Hepatocyte (in vitro differentiated cells): ENCODE results near the gene EXD3. TPM values are rescaled to one million over a fixed set of nuclear protein-coding genes. Genes with fewer than 3 reads are reported as not detected.

ENCODE experiments used
- DNase-seq: peaks from one replicate; pipeline ENCODE4 v3.0.0-alpha.2; 2016; ENCODE audit warnings: low spot score
- H2AFZ ChIP-seq: fragments of 200-600 bp; sonication (generic); 2 replicates; pipeline ENCODE4 v1.6.0; 2016; ENCODE audit warnings: antibody characterized with exemption, mild to moderate bottlenecking
- H3K27ac ChIP-seq: fragments of 200-600 bp; sonication (generic); 2 replicates; pipeline ENCODE4 v1.5.1; 2016; ENCODE audit warnings: mild to moderate bottlenecking
- H3K27me3 ChIP-seq: fragments of 200-600 bp; sonication (generic); 2 replicates; pipeline ENCODE4 v1.6.1; 2016
- H3K36me3 ChIP-seq: fragments of 200-600 bp; sonication (generic); replicated peaks from 2 replicates; pipeline ENCODE4 v1.5.1; 2016; ENCODE audit warnings: low read depth; ENCODE audit not compliant: insufficient read depth
- H3K4me1 ChIP-seq: fragments of 200-600 bp; sonication (generic); 2 replicates; pipeline ENCODE4 v1.5.1; 2016; ENCODE audit warnings: mild to moderate bottlenecking, moderate library complexity; ENCODE audit not compliant: insufficient read depth
- H3K4me2 ChIP-seq: fragments of 200-600 bp; sonication (generic); 2 replicates; pipeline ENCODE4 v1.6.0; 2016
- H3K4me3 ChIP-seq: fragments of 200-600 bp; sonication (generic); 2 replicates; pipeline ENCODE4 v1.5.1; 2016; ENCODE audit warnings: mild to moderate bottlenecking
- H3K79me2 ChIP-seq: fragments of 200-600 bp; sonication (generic); 2 replicates; pipeline ENCODE4 v1.6.0; 2017; ENCODE audit warnings: mild to moderate bottlenecking
- H3K9me2 ChIP-seq: fragments of 200-600 bp; sonication (generic); replicated peaks from 2 replicates; pipeline ENCODE4 v1.6.0; 2017; ENCODE audit warnings: mild to moderate bottlenecking; ENCODE audit not compliant: insufficient read depth
- H3K9me3 ChIP-seq: fragments of 200-600 bp; sonication (generic); 2 replicates; pipeline ENCODE4 v1.5.1; 2016; ENCODE audit warnings: low read depth, mild to moderate bottlenecking
- H4K20me1 ChIP-seq: fragments of 200-600 bp; sonication (generic); 2 replicates; pipeline ENCODE4 v1.6.0; 2016; ENCODE audit warnings: mild to moderate bottlenecking; ENCODE audit not compliant: insufficient read depth, poor library complexity, severe bottlenecking
- CTCF ChIP-seq: fragments of 200-600 bp; sonication (generic); IDR thresholded peaks from 2 replicates; pipeline ENCODE4 v1.5.1; 2016; ENCODE audit warnings: antibody characterized with exemption, mild to moderate bottlenecking; ENCODE audit not compliant: poor library complexity
- EZH2 ChIP-seq: fragments of 200-600 bp; sonication (generic); IDR thresholded peaks from 2 replicates; pipeline ENCODE4 v1.6.1; 2016; ENCODE audit warnings: antibody characterized with exemption, mild to moderate bottlenecking, borderline replicate concordance
- EZH2phosphoT487 ChIP-seq: fragments of 200-600 bp; sonication (generic); IDR thresholded peaks from one replicate; pipeline ENCODE4 v1.6.1; 2018; ENCODE audit warnings: antibody characterized with exemption, mild to moderate bottlenecking, low read depth, moderate library complexity; ENCODE audit not compliant: unreplicated experiment, severe bottlenecking
- WGBS: methylation state at CpG from one replicate; pipeline ENCODE4 v1.1.6; 2016; ENCODE audit warnings: low lambda C conversion rate; ENCODE audit errors: missing lambda C conversion rate; 5-methylcytosine and 5-hydroxymethylcytosine counted together
- polyA plus RNA-seq: library from polyadenylated mRNA; unstranded; fragments of >200 nt; fragmentation: Nextera tagmentation; extraction: Ambion mirVana; gene quantifications from 2 replicates; pipeline ENCODE4 v1.2.1, GENCODE V29; 2016
- total RNA-seq: library from RNA; depleted of rRNA; stranded (reverse); fragments of >200 nt; gene quantifications from 2 replicates; pipeline ENCODE4 v1.2.3, GENCODE V29; 2014

Gene EXD3
- total and polyA plus RNA-seq, 2 experiments from 2014 or later: 11.8 to 21.6 TPM

GRCh38 chr9:137462396-137462985 is 39.5 kb upstream of the EXD3 start:
- peaks cover 3% of the 10 kb centered on the region for H4K20me1 ChIP-seq
- no peaks in the 10 kb centered on the region for H3K27me3 ChIP-seq
- H3K4me1 ChIP-seq: peaks cover 4% of the 10 kb centered on the region
- TF ChIP-seq EZH2 (no peak), CTCF (no peak), EZH2phosphoT487 (no peak)
- H3K27ac ChIP-seq: no peak overlapping the region
- no peaks in the 10 kb centered on the region for H3K36me3 ChIP-seq
- H3K4me2 ChIP-seq: no peak overlapping the region
- DNase-seq: no peak
- WGBS: 96% methylated on average over 18 of the region's 25 CpGs
- H3K9me3 ChIP-seq: no peaks in the 10 kb centered on the region
- H3K79me2 ChIP-seq: peaks cover 11% of the 10 kb centered on the region
- H3K4me3 ChIP-seq: no peak overlapping the region
- H3K9me2 ChIP-seq: no peaks in the 10 kb centered on the region
- no peak overlapping the region for H2AFZ ChIP-seq

- Histone ChIP-seq H3K9me2 (no peaks in the 10 kb centered on the region), H3K4me1 (peaks cover 4% of the 10 kb centered on the region), H3K27ac (no peak overlapping the region), H3K4me2 (no peak overlapping the region), H3K36me3 (no peaks in the 10 kb centered on the region), H3K27me3 (no peaks in the 10 kb centered on the region), H4K20me1 (peaks cover 3% of the 10 kb centered on the region), H3K4me3 (no peak overlapping the region), H3K9me3 (no peaks in the 10 kb centered on the region), H3K79me2 (peaks cover 11% of the 10 kb centered on the region), H2AFZ (no peak overlapping the region)
- no peak for TF ChIP-seq CTCF
- TF ChIP-seq EZH2phosphoT487: no peak
- TF ChIP-seq EZH2: no peak
- DNase-seq: peak; percentile 78
- WGBS: 37% methylated on average over 52 of the region's 52 CpGs
Observed at GRCh38 chr9:137461663-137462395, 38.9 kb upstream of the EXD3 start.

- Histone ChIP-seq H3K27me3 (no peaks in the 10 kb centered on the region), H3K79me2 (peaks cover 11% of the 10 kb centered on the region), H2AFZ (no peak overlapping the region), H3K4me3 (no peak overlapping the region), H3K4me2 (no peak overlapping the region), H3K27ac (no peak overlapping the region), H3K4me1 (peaks cover 4% of the 10 kb centered on the region), H3K9me2 (no peaks in the 10 kb centered on the region), H3K36me3 (no peaks in the 10 kb centered on the region), H3K9me3 (no peaks in the 10 kb centered on the region), H4K20me1 (peaks cover 3% of the 10 kb centered on the region)
- DNase-seq: no peak
- TF ChIP-seq EZH2phosphoT487 (no peak), EZH2 (no peak), CTCF (no peak)
- WGBS: 92% methylated on average over 16 of the region's 21 CpGs
Observed at GRCh38 chr9:137461316-137461662, 38.3 kb upstream of the EXD3 start.
